Measurements from ENCODE around the gene HIVEP3. TPM values are rescaled to one million over a fixed set of nuclear protein-coding genes. Genes with fewer than 3 reads are reported as not detected.

HIVEP3 gene
- total and polyA plus RNA-seq, 2 of the 13 experiments (the other 11 are each of a cell fraction or from before 2014, with no cell fraction given), result 0.05 TPM; not detected in 1

- TF ChIP-seq ARID5B (CRISPR knock-in tag; IDR thresholded peaks at IDR 0.05) (no peak), ZNF563 (CRISPR knock-in tag; IDR thresholded peaks at IDR 0.05) (no peak), PAWR (CRISPR knock-in tag; IDR thresholded peaks at IDR 0.05; ENCODE audit: borderline replicate concordance) (no peak)
These were observed 145.6 kb downstream of the HIVEP3 start (continued) for GRCh38 chr1:41773144-41773591.

GRCh38 chr1:41769068-41769467, 149.7 kb downstream of the HIVEP3 start:
- no peaks in the 10 kb centered on the region for H3K36me3 ChIP-seq (replicated peaks in 1 of 2; ENCODE audit: control insufficient read depth in 1 of 2, insufficient read depth in 2 of 2, low read length in 2 of 2)
- H3K27ac ChIP-seq (ENCODE audit: extremely low read length, insufficient read depth, low read length), result no peak overlapping the region
- ATAC-seq (no peak), FAIRE-seq (no peak), DNase-seq (ENCODE audit: low spot score) (no peak)
- no peaks in the 10 kb centered on the region for H3K79me2 ChIP-seq (ENCODE audit: insufficient read depth, low read length)
- H3K4me1 ChIP-seq (ENCODE audit: insufficient read depth, low read length), result no peaks in the 10 kb centered on the region
- no TSS peak for BruUV-seq (replicated peaks)
- CTCF ChIA-PET (ENCODE audit: low intra/inter-chr PET ratio, low total read pairs), result no interaction called here
- no peaks in the 10 kb centered on the region for H3K9me3 ChIP-seq (ENCODE audit: low read length)
- intact Hi-C loops (cut with micrococcal nuclease; ENCODE audit: unreplicated experiment) (no loop called here), in situ Hi-C loops (cut with HindIII; ENCODE audit: extremely low pct_ligation_motif_present, low pct_unique_long_range_greater_than_20kb) (no loop called here)
- H3K4me3 ChIP-seq (replicated peaks in 1 of 3; ENCODE audit: insufficient read depth in 1 of 3, low read depth in 2 of 3, low read length in 3 of 3), result no peak overlapping the region
- WGBS (ENCODE audit: low lambda C conversion rate), result 0% methylated on average over 2 of the region's 2 CpGs
- POLR2A ChIA-PET, result no interaction called here
- H3K4me2 ChIP-seq (ENCODE audit: low read depth, low read length), result no peak overlapping the region
- H4K20me1 ChIP-seq (ENCODE audit: insufficient read depth, low read length), result no peaks in the 10 kb centered on the region
- H3K27me3 ChIP-seq (ENCODE audit: control insufficient read depth in 1 of 2, insufficient read depth in 2 of 2, low read length in 2 of 2), result peaks cover 1 to 10% of the 10 kb centered on the region in 2 experiments; a peak in 2 of 5 replicates
- TF ChIP-seq MNT (IDR thresholded peaks at IDR 0.05), result 0 out of 2 replicates have a peak, but pooled peaks have one; percentile 9
- TF ChIP-seq CSRNP1 (CRISPR knock-in tag; IDR thresholded peaks at IDR 0.05), result no peak
- no peak overlapping the region for H2AFZ ChIP-seq (ENCODE audit: low read length)
- no peak overlapping the region for H3K9ac ChIP-seq (ENCODE audit: insufficient read depth, low read depth, low read length)

All from HepG2 (cell line).